ENCODE data around the gene MSANTD1.

MSANTD1 gene

DNA sequence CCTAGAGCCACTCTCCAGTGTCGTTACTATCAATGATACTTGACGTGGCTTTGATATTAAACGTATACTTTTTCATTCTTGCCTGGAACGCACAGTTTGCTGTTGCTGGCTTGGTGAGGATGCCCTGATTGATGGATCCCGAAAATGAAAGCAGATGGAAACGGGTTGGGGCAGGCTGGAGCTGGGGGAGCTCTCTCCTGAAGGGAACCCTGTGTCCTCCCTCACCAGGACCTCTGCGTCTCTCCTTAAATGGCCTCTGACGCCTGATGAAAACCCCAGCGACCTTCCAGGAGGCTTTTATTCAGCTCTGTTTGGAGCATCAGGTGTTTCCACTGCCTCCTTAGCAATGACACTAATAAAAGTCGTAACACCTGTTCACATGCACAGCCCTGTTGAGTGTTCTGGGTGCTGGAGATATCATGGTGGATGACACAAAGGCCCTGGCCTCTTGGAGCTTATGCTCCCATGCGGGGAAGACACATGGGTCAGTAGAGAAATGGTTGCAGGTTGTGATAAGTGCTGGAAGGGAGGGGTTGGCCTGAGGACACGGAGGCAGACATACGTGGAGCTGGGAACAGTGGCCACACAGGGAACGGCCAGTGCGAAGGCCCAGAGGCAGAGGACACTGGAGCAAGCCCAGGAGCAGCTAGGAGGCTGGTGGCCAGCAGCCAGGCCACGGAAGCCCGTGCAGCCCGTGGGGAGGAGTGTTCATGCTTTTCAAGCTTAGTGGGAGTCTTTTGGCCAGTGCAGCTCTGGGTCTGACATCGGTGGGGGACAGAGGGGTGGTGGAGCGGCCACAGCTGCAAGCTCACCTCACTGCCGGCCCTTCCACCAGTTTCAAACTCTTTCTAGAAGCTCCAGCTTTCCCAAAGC, 7.5 kb downstream of the MSANTD1 start:
- TF ChIP-seq CTCF (conservative IDR thresholded peaks at IDR 0.05): no peak
- no peak overlapping the region for H3K27ac ChIP-seq

DNA sequence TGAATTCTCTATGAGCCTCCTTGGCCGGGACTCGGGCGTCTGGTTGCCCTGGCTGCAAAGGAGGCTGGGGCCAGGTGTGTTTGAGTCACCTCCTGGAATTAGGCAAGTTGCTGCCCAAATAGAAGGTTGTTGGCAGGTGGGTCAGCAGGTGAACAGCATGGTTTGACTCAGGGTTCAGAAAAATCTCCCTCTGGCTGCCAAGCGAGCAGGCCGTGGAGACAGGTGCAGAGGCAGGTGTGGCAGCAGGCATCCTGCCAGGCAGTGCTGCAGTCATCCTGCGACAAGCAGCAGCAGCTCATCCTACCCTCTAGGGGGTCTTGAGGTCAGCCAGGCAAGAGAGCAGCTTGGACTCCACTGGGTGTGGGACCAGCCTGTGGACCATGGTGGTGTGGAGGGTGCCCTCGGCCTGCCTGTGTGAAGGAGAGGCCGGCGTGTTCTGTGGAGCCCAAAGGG, 8.2 kb downstream of the MSANTD1 start:
- no peak for TF ChIP-seq CTCF (conservative IDR thresholded peaks at IDR 0.05)
- no peak overlapping the region for H3K27ac ChIP-seq

DNA sequence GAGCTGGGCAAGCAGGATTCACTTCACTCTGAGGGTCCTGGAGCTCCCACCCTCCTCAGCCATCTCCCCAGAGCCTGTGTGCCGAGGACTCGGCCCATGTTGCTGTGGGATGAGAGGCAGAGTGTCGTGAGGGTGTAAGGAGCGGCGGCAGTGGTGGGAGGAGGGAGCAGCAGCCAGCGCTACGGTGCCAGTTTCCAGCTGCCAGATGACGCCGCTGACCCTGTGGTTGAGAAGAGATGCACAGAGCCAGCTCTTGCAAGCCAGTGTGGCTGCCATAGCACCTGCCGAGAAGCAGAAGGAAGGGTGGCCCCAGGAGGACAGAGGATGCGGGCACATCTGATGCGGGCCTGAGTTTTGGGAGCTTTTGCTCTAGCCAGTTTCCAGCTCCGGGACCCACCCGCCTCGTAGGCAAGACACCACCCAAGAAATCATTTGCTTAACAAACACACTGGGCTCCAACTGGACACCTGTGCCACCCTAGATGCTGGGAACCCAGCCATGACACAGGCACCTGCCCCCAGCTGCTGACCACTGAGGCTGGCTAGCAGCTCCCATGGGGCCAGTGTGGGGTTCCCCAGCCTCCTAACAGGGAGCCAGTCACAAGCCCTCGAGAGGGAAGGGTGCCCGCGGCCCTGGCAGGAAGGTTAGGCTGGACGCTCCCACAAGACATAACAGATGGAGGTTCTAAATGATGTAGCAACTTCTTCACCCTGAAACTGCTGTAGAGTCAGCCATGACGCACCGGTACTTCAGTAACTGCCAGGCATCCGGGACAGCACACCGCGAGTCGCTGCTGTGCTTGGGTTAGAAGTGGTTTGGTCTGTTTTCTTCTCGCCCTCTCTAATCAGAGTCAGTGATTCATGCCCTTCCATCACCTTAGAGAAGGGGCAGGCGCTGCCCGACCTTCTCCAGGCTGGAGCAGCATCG, 8.9 kb downstream of the MSANTD1 start:
- no peak overlapping the region for H3K27ac ChIP-seq
- no peak for TF ChIP-seq CTCF (conservative IDR thresholded peaks at IDR 0.05)

GRCh38 chr4:3261411-3262207, 12.7 kb downstream of the MSANTD1 start:
- no peak for TF ChIP-seq CTCF (conservative IDR thresholded peaks at IDR 0.05)
- no peak overlapping the region for H3K27ac ChIP-seq

DNA sequence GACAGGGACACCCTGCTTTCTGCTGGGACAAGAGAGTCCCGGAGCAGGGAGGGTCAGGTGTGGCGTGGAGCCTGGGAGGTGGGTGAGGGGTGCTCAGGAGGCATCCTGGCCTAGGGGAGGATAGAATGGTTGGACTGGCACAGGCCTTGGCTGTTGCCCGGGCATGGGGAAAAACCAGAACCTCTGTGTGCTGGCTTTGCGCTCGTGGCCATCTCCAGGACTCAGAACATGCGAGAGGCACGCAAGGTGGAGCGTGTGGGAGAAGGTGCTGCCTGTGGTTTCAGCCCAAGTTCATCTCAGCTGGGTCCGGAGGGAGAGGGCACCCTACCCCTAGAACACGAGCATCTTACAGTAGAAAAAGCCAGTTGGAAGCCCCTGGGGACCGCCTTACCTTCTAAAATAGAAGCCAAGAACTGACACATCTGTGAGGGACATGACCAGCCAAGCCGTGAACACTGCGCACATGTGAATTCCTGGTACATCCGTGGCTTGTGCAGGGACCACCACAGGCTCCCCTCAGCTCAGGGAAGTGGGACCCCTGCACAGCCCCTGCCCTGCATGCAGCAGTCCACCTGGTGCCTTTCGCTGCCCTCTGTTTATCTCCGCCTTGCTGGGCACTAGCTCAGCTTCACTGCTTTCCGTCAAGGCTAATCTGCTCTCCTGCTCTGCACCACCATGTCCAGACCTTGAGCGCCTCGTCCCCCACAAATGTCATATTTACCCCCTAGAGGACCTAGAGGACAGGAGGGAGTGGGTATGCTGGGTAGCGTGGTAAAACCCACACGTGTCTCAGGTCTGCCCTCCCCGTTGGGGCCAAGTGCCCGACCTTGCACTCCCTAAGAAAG, 13.5 kb downstream of the MSANTD1 start:
- no peak for TF ChIP-seq CTCF (conservative IDR thresholded peaks at IDR 0.05)
- no peak overlapping the region for H3K27ac ChIP-seq

GRCh38 chr4:3263053-3263875, 14.3 kb downstream of the MSANTD1 start:
- TF ChIP-seq CTCF (conservative IDR thresholded peaks at IDR 0.05): no peak

More at GRCh38 chr4:3263053-3263875, 14.3 kb downstream of the MSANTD1 start:
- no peak overlapping the region for H3K27ac ChIP-seq
